Measurements from ENCODE around the gene BNIPL. TPM values are rescaled to one million over a fixed set of nuclear protein-coding genes. Genes with fewer than 3 reads are reported as not detected.

BNIPL gene
- total and polyA plus RNA-seq, 2 of the 13 experiments (the other 11 are each of a cell fraction or from before 2014, with no cell fraction given), result 0.40 to 1.1 TPM

GRCh38 chr1:151012684-151013471, 23.5 kb upstream of the BNIPL start (continued):
- TF ChIP-seq ZNF136 (CRISPR knock-in tag; IDR thresholded peaks at IDR 0.05; ENCODE audit: low read depth), result peak; percentile 97
- TF ChIP-seq ZNF441 (CRISPR knock-in tag; IDR thresholded peaks at IDR 0.05; ENCODE audit: borderline replicate concordance), result no peak
- no peak for TF ChIP-seq DR1 (CRISPR knock-in tag; IDR thresholded peaks at IDR 0.05)
- 0 out of 2 replicates have a peak, but pooled peaks have one; percentile 64 for TF ChIP-seq MLX (CRISPR knock-in tag; IDR thresholded peaks at IDR 0.05)
- no peak for TF ChIP-seq RAD21 (CRISPR knock-in tag; IDR thresholded peaks at IDR 0.05)
- TF ChIP-seq ARNT2 (CRISPR knock-in tag; IDR thresholded peaks at IDR 0.05; ENCODE audit: low read depth), result 0 out of 2 replicates have a peak, but pooled peaks have one; percentile 30
- 0 out of 2 replicates have a peak, but pooled peaks have one; percentile 41 for TF ChIP-seq ZNF678 (CRISPR knock-in tag; IDR thresholded peaks at IDR 0.05)
- TF ChIP-seq ZC3H4 (CRISPR knock-in tag; IDR thresholded peaks at IDR 0.05; ENCODE audit: borderline replicate concordance), result no peak
- peak; percentile 98 for TF ChIP-seq NCOR1 (IDR thresholded peaks at IDR 0.05; ENCODE audit: borderline replicate concordance, low read length)
- no peak for TF ChIP-seq TRIM24 (CRISPR knock-in tag; IDR thresholded peaks at IDR 0.05)
- no peak for TF ChIP-seq ZSCAN30 (CRISPR knock-in tag; IDR thresholded peaks at IDR 0.05)
- no peak for TF ChIP-seq SCMH1 (CRISPR knock-in tag; IDR thresholded peaks at IDR 0.05; ENCODE audit: borderline replicate concordance)
- TF ChIP-seq GRHL1 (CRISPR knock-in tag; conservative IDR thresholded peaks at IDR 0.05), result no peak
- no peak for TF ChIP-seq GPBP1L1 (CRISPR knock-in tag; IDR thresholded peaks at IDR 0.05)
- TF ChIP-seq KDM3A (CRISPR knock-in tag; IDR thresholded peaks at IDR 0.05; ENCODE audit: low read depth), result no peak
- no peak for TF ChIP-seq RNF2 (conservative IDR thresholded peaks at IDR 0.05; ENCODE audit: low read depth)
- TF ChIP-seq RCOR2 (CRISPR knock-in tag; IDR thresholded peaks at IDR 0.05), result peak; percentile 81
- TF ChIP-seq ZNF235 (CRISPR knock-in tag; IDR thresholded peaks at IDR 0.05; ENCODE audit: borderline replicate concordance), result no peak
- TF ChIP-seq ZBTB33 (CRISPR knock-in tag; IDR thresholded peaks at IDR 0.05), result peak; percentile 5; the same call in 1 of the 2 replicates
- TF ChIP-seq NR2C2 (CRISPR knock-in tag; IDR thresholded peaks at IDR 0.05; ENCODE audit: borderline replicate concordance), result peak; percentile 53; the same call in 1 of the 2 replicates
- no peak for TF ChIP-seq ZNF329 (CRISPR knock-in tag; IDR thresholded peaks at IDR 0.05; ENCODE audit: low read depth)
- no peak for TF ChIP-seq ZNF12 (CRISPR knock-in tag; IDR thresholded peaks at IDR 0.05)
- TF ChIP-seq ZSCAN31 (CRISPR knock-in tag; IDR thresholded peaks at IDR 0.05; ENCODE audit: low read depth), result no peak
- TF ChIP-seq ZNF552 (CRISPR knock-in tag; IDR thresholded peaks at IDR 0.05; ENCODE audit: borderline replicate concordance), result no peak
- TF ChIP-seq TAF1 (CRISPR knock-in tag; IDR thresholded peaks at IDR 0.05), result peak; percentile 47; the same call in 1 of the 2 replicates
